NCI-H2196 (cell line): ENCODE measurements around the gene TRDMT1.

Experiments used
- DNase-seq: peaks from one replicate; lab custom pipeline; 2025; ENCODE audit not compliant: unreplicated experiment; lab: John Stamatoyannopoulos, UW

Gene TRDMT1

GRCh38 chr10:17232276-17232960 lies 30.9 kb upstream of the TRDMT1 start:
- no peak for DNase-seq

DNA sequence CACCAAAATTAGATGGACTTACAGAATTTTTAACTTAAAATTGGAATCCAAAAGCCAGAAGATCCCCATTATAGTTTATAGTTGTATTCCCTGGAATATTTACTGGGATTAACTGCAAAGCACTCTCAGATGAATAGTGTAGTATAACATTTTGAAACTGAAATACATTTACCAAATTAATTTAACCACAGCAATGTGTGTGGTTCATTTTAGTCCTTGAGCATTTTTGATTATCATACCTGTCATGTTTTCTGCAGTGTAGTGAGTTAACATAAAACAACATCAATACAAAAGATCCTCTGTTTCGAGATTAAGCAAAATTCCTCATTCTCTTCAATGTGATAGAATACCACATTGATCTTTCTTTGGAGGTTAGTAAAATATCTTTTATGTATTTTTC lies 30.3 kb upstream of the TRDMT1 start:
- DNase-seq = no peak

DNA sequence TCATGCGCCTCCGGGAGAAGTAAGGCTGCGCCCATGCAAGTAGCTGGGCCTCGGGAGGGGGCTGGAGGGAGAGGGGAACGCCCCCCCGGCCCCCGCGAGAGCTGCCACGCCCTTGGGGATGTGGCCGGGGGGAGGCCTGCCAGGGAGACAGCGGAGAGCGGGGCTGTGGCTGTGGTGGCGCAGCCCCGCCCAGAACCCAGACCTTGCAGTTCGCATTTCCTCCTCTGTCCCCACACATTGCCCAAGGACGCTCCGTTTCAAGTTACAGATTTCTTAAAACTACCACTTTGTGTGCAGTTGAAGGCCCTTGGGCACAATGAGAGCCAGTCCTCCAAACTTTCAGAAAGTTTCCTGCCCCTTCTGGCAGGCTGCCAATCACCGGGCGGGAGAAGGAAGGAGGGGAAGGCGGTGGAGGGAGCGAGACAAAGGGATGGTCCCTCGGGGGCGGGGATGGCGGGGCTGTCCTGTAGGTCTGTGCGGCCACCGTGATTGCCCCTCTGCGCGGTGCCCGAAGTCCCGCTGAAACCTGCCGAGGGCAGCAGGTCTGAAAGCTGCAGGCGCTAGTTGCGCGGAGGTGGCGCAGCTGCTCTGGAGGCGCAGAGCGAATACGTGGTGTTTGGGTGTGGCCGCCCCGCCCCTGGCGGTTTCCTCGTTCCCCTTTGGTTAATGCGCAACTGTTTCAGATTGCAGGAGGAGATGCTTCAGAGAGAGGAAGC lies 28.7 kb upstream of the TRDMT1 start:
- peak; percentile 46 for DNase-seq

GRCh38 chr10:17229717-17229966 lies 28.2 kb upstream of the TRDMT1 start:
- DNase-seq = no peak

DNA sequence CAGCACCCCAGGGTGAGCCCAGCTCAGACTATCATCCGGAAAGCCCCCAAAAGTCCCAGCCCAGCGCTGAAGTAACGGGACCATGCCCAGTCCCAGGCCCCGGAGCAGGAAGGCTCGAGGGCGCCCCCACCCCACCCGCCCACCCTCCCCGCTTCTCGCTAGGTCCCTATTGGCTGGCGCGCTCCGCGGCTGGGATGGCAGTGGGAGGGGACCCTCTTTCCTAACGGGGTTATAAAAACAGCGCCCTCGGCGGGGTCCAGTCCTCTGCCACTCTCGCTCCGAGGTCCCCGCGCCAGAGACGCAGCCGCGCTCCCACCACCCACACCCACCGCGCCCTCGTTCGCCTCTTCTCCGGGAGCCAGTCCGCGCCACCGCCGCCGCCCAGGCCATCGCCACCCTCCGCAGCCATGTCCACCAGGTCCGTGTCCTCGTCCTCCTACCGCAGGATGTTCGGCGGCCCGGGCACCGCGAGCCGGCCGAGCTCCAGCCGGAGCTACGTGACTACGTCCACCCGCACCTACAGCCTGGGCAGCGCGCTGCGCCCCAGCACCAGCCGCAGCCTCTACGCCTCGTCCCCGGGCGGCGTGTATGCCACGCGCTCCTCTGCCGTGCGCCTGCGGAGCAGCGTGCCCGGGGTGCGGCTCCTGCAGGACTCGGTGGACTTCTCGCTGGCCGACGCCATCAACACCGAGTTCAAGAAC lies 27.7 kb upstream of the TRDMT1 start:
- no peak for DNase-seq

GRCh38 chr10:17228091-17229015 lies 26.9 kb upstream of the TRDMT1 start, which contains the start of gene VIM:
Gene VIM, plus strand, starts transcription at chr10:17228241. Its CDS starts 1,182 bp downstream, at chr10:17229423.
- DNase-seq = no peak

- no peak for DNase-seq
Observed at GRCh38 chr10:17227367-17228090, 26.1 kb upstream of the TRDMT1 start.

DNA sequence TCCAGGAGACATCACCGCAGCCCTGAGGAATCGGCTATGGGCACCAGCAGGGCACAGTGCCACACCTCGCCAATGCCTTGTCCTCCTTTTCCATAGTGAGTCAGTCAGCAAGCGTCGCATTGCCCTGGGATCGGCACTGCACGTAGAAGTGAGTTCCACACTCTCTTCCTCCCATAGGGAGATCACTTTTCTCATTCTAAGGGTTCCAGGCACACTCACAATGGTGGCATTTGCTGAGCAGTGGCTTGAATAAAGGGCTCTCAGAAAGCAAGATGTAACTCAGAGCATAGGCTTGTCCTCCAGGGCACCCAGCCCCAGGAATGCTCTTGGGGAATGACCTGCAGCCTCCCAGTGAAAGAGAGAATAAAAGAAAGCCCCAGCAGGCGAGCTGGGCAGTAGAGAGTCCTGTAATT lies 25.4 kb upstream of the TRDMT1 start:
- DNase-seq = no peak

DNA sequence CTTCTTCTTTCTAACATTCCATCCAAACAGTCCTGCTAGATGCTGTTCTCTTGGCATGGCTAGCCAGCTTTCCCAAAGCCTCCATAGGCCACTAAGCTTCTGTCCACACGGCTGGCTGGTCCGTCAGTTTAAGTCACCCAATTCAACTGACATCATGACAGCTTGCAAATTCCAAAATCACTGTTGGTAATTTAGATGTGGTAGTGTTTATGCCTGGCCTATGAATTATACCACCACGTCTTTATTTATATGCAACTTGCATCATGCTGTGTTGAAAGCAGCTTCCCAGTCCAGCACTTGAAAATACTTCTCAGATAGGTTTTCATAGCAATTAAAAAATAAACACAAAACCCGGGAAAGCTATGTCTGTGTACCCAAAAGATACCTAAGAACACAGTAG lies 24.3 kb upstream of the TRDMT1 start:
- no peak for DNase-seq

DNA sequence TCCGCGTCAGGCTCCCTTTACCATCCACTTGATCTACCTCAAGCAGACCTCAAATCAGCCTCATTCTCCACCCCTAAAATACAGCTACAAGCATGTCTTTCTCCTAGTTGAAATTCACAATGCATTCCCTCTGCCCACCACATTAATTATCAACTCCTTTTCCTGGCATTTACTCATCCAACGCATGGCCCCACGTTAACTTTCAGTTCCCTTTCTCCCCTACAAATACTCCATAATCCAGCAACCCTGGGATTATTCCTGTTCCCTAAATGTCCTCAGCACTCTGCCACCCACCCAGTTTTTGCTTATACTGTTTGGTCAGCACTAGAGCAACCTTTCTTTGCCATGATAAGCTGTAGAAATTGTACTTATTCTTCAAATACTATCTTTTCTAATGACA lies 20.9 kb upstream of the TRDMT1 start:
- no peak for DNase-seq

DNA sequence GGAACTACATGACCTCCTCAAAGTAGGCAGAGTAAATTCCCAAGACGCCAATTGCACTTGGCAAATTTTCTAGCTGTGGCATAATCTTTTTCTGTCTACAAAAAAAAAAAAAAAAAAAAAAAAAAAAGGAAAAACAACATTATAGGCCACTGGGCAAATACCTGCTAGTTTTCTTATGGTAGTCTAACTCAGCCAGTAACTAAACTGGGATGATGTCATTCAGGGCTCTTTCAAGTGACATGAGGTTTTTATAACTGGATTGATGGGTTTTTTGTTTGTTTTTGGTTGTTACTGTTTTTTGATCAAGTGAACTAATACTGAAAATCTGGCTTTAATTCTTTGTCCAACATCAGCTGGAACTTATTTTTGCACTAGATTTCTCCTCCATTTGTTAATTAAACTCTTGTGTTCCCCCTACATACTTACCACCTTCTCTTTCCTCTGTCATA lies 19.2 kb upstream of the TRDMT1 start:
- no peak for DNase-seq

GRCh38 chr10:17219024-17219423 lies 17.6 kb upstream of the TRDMT1 start:
- DNase-seq = no peak

- no peak for DNase-seq
Observed at GRCh38 chr10:17217631-17218232, 16.3 kb upstream of the TRDMT1 start.

DNA sequence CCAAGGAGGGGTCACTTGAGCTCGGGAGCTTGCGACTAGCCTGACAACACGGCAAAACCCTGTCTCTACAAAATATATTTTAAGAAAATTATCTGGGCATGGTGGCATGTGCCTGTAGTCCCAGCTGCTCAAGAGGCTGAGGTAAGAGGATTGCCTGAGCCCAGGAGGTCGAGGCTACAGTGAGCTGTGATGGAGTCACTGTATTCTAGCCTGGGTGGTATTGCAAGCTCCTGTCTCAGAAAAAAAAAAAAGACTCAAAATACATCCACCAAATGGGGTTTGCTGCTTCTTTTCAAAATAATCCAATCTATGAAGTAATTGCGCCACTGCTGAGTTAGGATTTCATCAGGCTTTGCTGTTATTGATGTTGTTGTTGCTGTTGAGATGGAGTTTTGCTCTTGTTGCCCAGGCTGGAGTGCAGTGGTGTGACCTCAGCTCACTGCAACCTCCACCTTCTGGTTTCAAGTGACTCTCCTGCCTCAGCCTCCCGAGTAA lies 15.5 kb upstream of the TRDMT1 start:
- DNase-seq = no peak

DNA sequence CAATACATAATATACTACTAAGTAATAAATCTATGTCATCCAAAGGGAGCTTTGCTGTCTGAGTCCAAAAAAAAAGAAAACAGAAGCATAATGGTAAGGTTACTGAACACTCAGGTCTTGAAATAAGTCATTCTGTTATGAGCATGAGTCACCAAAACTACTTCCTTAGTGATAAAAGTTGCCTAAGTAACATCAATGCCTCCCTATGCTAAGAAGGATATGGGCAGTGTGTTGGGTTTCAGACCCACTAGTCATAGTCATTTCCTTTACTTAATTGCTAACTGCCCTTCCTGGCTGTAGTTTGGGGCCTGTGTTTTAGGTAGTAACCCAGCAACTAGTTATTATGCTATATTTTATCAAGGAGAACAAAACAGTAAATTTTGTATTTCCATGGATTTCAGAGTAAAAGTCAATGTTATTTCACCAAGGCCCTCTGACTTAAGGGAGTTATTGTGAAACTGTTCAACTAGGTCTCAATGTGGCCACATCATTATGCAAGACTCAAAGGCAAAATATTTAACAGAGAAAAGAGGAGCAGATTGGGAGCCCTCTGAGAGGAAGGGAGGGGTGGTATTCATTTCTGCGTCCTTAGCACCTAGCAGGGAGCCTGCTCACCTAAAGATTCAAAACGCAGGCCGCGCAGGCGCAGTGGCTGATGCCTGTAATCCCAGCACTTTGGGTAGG lies 14.9 kb upstream of the TRDMT1 start:
- DNase-seq = no peak

GRCh38 chr10:17215782-17216122 lies 14.3 kb upstream of the TRDMT1 start:
- DNase-seq = no peak

DNA sequence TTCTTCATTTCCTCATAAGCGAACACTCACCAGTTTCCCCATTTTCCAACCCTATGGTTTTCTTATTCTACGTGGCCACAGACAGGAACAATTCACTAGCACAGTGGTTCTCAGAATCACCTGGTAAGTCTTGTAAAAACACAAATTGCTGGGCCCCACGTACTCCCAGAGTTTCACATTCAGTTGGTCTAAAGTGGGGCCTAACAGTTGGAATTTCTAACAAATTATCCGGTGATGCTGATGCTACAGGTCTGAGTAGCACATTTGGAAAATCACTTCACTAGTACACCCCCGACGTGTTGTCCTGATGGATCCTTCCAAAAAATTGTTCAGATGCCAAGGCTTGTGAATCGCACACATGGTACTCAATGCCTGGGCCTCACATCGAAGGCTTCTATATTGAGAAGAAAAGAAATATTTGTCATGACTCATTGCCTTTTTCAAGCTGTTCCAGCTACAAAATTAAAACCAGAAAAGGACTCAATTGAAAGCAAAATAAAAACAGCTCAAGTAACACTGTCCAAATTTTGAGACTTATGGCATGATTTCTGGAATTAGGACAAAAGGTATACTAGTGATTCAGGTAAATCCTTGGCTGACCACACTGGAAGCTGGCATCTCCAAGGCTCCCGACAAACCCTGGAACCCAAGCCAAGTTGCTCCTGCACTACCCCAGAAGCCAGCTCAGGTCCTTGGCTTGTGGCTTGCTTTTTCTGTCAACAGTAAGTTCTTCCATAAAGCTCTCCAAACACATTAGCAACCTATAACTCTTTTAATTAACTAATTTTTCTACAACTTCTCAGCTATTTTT lies 13.7 kb upstream of the TRDMT1 start:
- no peak for DNase-seq

- no peak for DNase-seq
Observed at GRCh38 chr10:17214526-17214925, 13.1 kb upstream of the TRDMT1 start.
